Endothelial cell of umbilical vein (primary cell): Measurements from ENCODE around the gene CENPU. TPM values are rescaled to one million over a fixed set of nuclear protein-coding genes. Genes with fewer than 3 reads are reported as not detected.

Experiments used
- BruUV-seq: library from RNA; stranded (reverse); fragments of 400-500 nt; replicated peaks from 2 replicates; lab custom pipeline; 2021; lab: Mats Ljungman, UMichigan
- CTCF ChIA-PET: fragments of 300-600, 350-600 bp; sonication (Branson Sonifier 250); formaldehyde crosslinking; loops from one replicate; lab custom pipeline; 2021; ENCODE audit warnings: antibody characterized with exemption, inconsistent platforms; lab: Charles Lee
- POLR2A ChIA-PET: fragments of 300-600, 350-600 bp; sonication (Branson Sonifier 250); formaldehyde crosslinking; loops from one replicate; lab custom pipeline; 2021; ENCODE audit warnings: antibody characterized with exemption, inconsistent platforms; lab: Charles Lee
- DNase-seq: peaks from one replicate; pipeline ENCODE4 v3.0.0-alpha.2; 2011; ENCODE audit warnings: low read depth, low spot score
- FAIRE-seq: peaks from 2 replicates; lab custom pipeline; 2011; peaks lifted over from hg19 to GRCh38; lab: Jason Lieb, UNC
- H2AFZ ChIP-seq: 2 replicates; pipeline ENCODE4 v1.6.0; 2012; ENCODE audit warnings: low read depth, low read length, control low read depth, inconsistent platforms
- H3K27ac ChIP-seq: 2 replicates; pipeline ENCODE4 v1.5.1; 2011; ENCODE audit warnings: low read depth, mild to moderate bottlenecking, control low read depth, low read length, moderate library complexity; ENCODE audit not compliant: insufficient read depth
- H3K27me3 ChIP-seq, 2 experiments: 2 replicates each; pipeline versions ENCODE4 v1.6.0 to v1.6.1; 2011; ENCODE audit warnings: low read length in 2 of 2, mixed read lengths in 1 of 2; ENCODE audit not compliant: control insufficient read depth in 2 of 2, insufficient read depth in 2 of 2
- H3K36me3 ChIP-seq, 2 experiments: 2 replicates in 1 of 2; 3 replicates in 1 of 2; pipeline ENCODE4 v1.5.1; 2011; ENCODE audit warnings: low read length in 2 of 2, mild to moderate bottlenecking in 1 of 2, moderate library complexity in 1 of 2; ENCODE audit not compliant: control insufficient read depth in 2 of 2, insufficient read depth in 2 of 2; ENCODE audit errors: extremely low read depth in 1 of 2
- H3K4me1 ChIP-seq: 3 replicates; pipeline ENCODE4 v1.5.1; 2011; ENCODE audit warnings: mild to moderate bottlenecking, low read length; ENCODE audit not compliant: control insufficient read depth, insufficient read depth; ENCODE audit errors: extremely low read depth
- H3K4me2 ChIP-seq: 2 replicates; pipeline ENCODE4 v1.6.1; 2011; ENCODE audit warnings: low read length, control low read depth, mixed read lengths; ENCODE audit not compliant: insufficient read depth
- H3K4me3 ChIP-seq, 3 experiments: fragments of 200-600 bp in 1 of 3; sonication (generic), shearing (Covaris generic) in 1 of 3; replicated peaks in 1 of 3; 2 replicates each; pipeline ENCODE4 v1.5.1; 2011 to 2016; ENCODE audit warnings: control low read depth in 3 of 3, low read length in 3 of 3, mild to moderate bottlenecking in 2 of 3, inconsistent platforms in 1 of 3, low read depth in 1 of 3, moderate library complexity in 1 of 3; ENCODE audit not compliant: insufficient read depth in 1 of 3
- H3K79me2 ChIP-seq: 2 replicates; pipeline ENCODE4 v1.6.0; 2012; ENCODE audit warnings: low read length, inconsistent platforms; ENCODE audit not compliant: control insufficient read depth, insufficient read depth
- H3K9ac ChIP-seq: replicated peaks from 2 replicates; pipeline ENCODE3; 2011; ENCODE audit warnings: low read length, control low read depth; ENCODE audit not compliant: insufficient read depth; ENCODE audit errors: extremely low read depth
- H3K9me1 ChIP-seq: replicated peaks from 3 replicates; pipeline ENCODE4 v1.6.0; 2011; ENCODE audit warnings: mild to moderate bottlenecking, low read length; ENCODE audit not compliant: control insufficient read depth, insufficient read depth; ENCODE audit errors: extremely low read depth
- H3K9me3 ChIP-seq: replicated peaks from 2 replicates; pipeline ENCODE4 v1.5.1; 2012; ENCODE audit warnings: low read length, inconsistent platforms; ENCODE audit not compliant: control insufficient read depth, insufficient read depth
- H4K20me1 ChIP-seq: replicated peaks from 2 replicates; pipeline ENCODE3; 2011; ENCODE audit warnings: mild to moderate bottlenecking, low read length; ENCODE audit not compliant: control insufficient read depth, insufficient read depth; ENCODE audit errors: extremely low read depth
- FOS ChIP-seq: IDR thresholded peaks from 2 replicates; pipeline ENCODE4 v1.6.1; 2011; ENCODE audit warnings: mild to moderate bottlenecking, low read length, moderate library complexity, borderline replicate concordance; ENCODE audit not compliant: insufficient read depth
- dilution Hi-C: fragments of 300-500 bp; cut with MboI; formaldehyde crosslinking; loops from one replicate; pipeline ENCODE4 v1.15.0; 2019; ENCODE audit warnings: low sequenced_read_pairs; ENCODE audit not compliant: extremely low pct_ligation_motif_present
- intact Hi-C: fragments of 100-400 bp; cut with micrococcal nuclease; formaldehyde crosslinking; loops from one replicate; pipeline ENCODE4 v1.10.0; 2022
- polyA plus RNA-seq, 4 experiments: library from polyadenylated mRNA; depleted of rRNA in 3 of 4; stranded (reverse) in 3 of 4; unstranded in 1 of 4; fragments of >200 nt; gene quantifications; 2 replicates each; pipeline versions ENCODE4 v1.2.1 to v1.2.3, GENCODE V29; 2011 to 2012; ENCODE audit warnings: missing spikeins in 1 of 4
- total RNA-seq: library from RNA; stranded (reverse); gene quantifications from 2 replicates; pipeline ENCODE4 v1.2.3, GENCODE V29; 2021
- TF ChIP-seq, protein P1 (sequence below), 2 donors: IDR thresholded peaks; 1 replicate in 1 of 2; 2 replicates in 1 of 2; pipeline ENCODE4 v1.5.1; 2011; ENCODE audit warnings: low read length in 2 of 2, mild to moderate bottlenecking in 2 of 2, moderate library complexity in 2 of 2, control low read depth in 1 of 2, inconsistent platforms in 1 of 2, low read depth in 1 of 2; ENCODE audit not compliant: insufficient read depth in 1 of 2; ENCODE audit errors: extremely low read depth in 1 of 2

The CENPU gene
- total and polyA plus RNA-seq, 2 donors (not counting 3 experiments of a cell fraction or from before 2014, with no cell fraction given): 7.0 to 37.9 TPM

DNA sequence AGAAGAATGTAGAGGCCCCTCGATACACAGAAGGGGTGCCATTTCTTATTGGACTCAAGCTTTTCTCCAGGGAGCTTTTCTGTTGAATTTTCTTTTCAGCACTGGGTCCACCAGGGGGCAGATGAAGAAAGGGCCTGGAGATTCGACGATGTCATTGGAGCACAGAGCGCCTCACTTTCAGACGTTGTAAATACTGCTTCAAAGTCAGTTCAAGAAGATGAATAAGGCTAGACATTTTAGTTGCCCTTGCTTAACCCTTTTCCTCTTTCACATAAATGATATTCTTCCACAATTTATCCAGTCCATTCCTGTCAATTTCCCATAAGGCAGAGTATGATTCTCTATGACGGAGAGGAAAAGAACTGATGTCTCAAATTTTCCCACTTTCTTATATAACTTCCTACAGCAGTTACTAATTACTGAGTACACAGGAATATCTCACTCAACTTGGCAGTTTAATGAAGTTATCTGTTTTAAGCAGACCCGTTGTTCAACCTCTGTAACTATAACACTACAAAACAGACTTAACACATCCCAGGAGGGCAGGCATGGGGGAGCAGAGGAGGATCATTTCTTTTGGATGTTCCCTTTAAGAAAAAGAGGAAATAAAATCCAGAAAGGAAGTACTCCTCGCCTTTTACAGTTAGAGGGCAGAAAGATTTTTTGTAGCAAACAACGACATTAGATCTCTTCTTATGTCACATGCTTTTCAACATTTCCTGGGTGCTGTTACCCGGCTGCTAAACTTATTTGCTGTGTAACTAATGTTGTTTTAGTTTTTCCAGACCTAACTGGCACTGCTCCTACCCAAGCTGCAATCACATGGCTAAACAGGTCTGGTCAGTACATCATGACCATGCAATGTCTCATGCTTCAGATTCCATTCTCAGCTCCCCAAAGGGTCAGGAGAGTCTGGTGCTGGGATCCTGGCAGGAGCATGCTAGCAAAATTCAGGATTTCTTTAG, 12.2 kb upstream of the CENPU start:
- CTCF ChIA-PET: interaction anchor here (0.6 to 2.9 kb wide), 68 partner anchors 9 to 1292 kb away, joined by 3 to 40 read pairs (median 4); partner anchors contain the start of genes ACSL1, CASP3, CENPU and PRIMPOL
- Histone ChIP-seq H3K36me3 (no peaks in the 10 kb centered on the region), H3K9me3 (no peaks in the 10 kb centered on the region), H3K27ac (no peak overlapping the region), H3K4me1 (peaks cover 4% of the 10 kb centered on the region), H2AFZ (peak overlapping the region; percentile 15), H3K27me3 (no peaks in the 10 kb centered on the region), H3K79me2 (no peaks in the 10 kb centered on the region), H3K4me2 (peak overlapping the region; percentile 37), H4K20me1 (no peaks in the 10 kb centered on the region), H3K9ac (no peak overlapping the region), H3K9me1 (no peaks in the 10 kb centered on the region), H3K4me3 (no peak overlapping the region)
- FAIRE-seq (peak; percentile 91), DNase-seq (peak; percentile 76)
- no TSS peak for BruUV-seq
- TF ChIP-seq FOS: no peak
- TF ChIP-seq, protein P1, sequence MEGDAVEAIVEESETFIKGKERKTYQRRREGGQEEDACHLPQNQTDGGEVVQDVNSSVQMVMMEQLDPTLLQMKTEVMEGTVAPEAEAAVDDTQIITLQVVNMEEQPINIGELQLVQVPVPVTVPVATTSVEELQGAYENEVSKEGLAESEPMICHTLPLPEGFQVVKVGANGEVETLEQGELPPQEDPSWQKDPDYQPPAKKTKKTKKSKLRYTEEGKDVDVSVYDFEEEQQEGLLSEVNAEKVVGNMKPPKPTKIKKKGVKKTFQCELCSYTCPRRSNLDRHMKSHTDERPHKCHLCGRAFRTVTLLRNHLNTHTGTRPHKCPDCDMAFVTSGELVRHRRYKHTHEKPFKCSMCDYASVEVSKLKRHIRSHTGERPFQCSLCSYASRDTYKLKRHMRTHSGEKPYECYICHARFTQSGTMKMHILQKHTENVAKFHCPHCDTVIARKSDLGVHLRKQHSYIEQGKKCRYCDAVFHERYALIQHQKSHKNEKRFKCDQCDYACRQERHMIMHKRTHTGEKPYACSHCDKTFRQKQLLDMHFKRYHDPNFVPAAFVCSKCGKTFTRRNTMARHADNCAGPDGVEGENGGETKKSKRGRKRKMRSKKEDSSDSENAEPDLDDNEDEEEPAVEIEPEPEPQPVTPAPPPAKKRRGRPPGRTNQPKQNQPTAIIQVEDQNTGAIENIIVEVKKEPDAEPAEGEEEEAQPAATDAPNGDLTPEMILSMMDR (IDR thresholded peaks at IDR 0.05; ENCODE audit: extremely low read depth in 1 of 2, insufficient read depth in 1 of 2, low read depth in 1 of 2, low read length in 2 of 2): peak; percentile 70 to 72
- POLR2A ChIA-PET: interaction anchor here (0.7 kb wide), 1 partner anchor 12 kb away, joined by 4 read pairs; the partner anchor contains the start of gene CENPU
- dilution Hi-C loops: no loop called here
- intact Hi-C loops: loop anchor here (1.0 to 10.0 kb wide), 6 partner anchors 79 to 388 kb away; partner anchors contain the start of genes ACSL1, CASP3 and PRIMPOL
